ENCODE results near the gene CARD8.
"Not testable (repeated sequence)": the region's sequence is repeated elsewhere in the genome, so short reads cannot be mapped to it uniquely, and the experiment has no call there.

Gene CARD8

DNA sequence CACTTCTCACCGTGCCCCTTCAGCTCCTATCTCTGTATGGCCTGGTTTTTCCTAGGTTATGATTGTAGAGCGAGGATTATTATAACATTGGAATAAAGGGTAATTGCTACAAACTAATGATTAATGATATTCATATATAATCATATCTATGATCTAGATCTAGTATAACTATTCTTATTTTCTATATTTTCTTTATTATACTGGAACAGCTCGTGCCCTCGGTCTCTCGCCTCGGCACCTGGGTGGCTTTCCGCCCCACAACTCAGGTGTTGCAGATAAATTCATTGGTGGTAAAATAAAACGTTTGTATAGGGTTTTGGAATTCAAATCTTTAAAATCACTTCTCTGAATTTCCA is 4.6 kb upstream of the CARD8 start:
- not testable (repeated sequence) for DNase-seq (ENCODE audit: low read depth)

DNA sequence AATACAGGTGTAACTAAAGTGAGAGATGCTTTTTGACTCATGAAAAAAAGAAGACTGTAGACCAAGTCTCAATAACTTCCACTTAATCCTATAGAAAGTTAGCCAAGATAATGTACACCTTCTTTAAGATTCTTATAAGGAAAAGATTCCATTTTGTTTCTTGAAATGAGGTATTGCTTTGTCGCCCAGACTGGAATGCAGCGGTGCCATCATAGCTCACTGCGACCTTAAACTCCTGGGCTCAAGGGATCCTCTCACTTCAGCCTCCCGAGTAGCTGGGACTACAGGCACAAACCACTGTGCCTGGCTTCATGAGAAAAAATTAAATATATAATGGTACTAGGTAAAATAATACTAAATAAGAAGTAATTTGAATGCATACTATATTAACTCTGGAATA is 3.3 kb upstream of the CARD8 start:
- DNase-seq (ENCODE audit: low read depth) = not testable (repeated sequence)

DNA sequence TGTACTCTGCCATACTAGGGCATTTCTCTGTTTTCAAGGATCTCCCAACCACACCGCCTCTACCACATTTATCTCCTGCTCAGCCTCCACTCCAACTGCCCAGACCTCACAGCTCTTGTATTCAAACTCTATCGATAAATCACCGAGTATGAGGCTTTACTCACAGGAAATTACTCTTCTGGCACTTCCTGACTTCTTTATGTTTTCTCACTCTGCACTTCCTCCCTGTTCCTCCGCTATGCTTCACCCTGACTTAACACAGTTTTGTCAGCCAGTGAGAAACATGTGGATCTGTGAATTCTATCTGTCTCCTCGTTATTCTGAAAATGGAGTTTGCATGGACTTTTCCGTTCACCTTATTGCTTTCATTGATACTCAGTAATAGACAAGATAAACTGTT is 2.6 kb upstream of the CARD8 start:
- no peak for DNase-seq (ENCODE audit: low read depth)

DNA sequence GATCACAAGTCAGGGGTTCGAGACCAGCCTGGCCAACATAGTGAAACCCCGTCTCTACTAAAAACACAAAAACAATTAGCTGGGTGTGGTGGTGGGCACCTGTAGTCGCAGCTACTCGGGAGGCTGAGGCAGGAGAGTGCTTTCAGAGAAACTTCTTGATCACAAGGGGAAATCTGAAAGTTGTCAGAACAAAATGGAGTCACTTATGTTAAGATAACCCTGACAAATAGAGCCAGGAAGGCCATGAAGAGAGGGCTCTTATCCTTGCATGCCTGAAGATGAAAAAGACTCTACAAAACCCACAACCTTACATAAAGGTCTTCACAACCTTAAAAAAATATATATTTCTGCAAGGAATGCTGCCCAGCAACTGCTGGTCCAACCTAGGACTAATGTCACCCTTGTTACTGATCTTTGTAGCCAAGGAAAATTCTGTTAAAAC is 1.2 kb downstream of the CARD8 start:
- DNase-seq (ENCODE audit: low read depth) = no peak

DNA sequence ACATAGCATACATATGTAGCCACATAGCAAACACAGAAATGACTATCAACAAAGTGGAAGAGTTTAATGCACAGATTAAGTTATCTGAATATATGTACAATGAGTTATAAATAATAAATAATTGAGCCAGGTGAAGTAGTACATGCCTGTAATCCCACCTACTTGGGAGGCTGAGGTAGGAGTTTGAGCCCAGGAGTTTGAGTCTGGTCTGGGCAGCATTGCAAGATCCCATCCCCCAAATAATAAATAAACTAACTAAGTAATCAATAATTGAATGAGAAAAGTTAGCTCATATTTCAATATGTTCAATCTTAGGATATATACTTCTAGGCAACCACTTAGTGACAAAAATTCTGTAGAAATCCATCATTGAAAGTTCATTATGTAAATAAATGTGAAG is 1.7 kb downstream of the CARD8 start:
- no peak for DNase-seq (ENCODE audit: low read depth)

DNA sequence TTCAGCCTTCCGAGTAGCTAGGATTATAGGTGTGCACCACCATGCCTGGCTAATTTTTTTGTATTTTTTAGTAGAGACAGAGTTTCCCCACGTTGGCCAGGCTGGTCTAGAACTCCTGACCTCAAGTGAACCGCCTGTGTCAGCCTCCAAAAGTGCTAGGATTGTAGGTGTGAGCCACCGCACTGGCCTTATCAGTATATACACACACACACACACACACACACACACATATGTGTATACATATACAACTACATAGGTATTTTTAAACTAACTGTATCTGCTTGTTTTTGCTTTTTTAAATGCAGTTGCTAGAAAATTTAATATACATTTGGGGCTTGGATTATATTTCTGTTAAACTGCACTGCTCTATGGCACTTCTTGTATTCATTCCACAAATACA is 3.1 kb downstream of the CARD8 start:
- DNase-seq (ENCODE audit: low read depth) = no peak

DNA sequence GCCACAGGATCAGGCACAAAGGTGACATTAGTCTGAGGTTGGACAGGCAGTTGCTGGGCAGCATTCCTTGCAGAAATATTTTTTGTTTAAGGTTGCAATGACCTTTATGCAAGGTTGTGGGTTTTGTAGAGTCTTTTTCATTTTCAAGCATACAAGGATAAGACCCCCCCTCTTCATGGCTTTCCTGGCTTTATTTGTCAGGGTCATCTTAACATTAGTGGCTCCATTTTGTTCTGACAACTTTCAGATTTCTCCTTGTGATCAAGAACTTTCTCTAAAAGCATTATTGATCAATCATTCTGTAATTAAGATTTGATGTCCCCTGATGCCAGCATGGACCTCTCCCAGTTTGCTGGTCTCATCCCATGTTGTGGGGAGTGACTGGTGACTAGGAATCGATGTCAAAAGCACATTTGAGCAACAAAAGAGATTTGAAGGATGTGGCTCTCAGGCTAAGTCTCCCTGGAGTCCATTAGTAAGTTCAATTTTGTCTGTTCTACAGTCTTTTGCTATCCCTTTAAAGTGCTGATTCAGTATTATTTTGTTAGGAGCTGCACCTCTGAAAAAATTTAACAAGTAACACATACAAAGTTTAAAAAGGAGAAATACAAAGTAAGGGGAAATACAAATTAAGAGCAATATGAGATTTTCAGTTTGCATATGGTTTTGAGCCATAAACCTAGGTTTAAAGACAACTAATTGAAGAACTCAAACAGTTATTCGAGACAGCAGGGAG is 5.3 kb downstream of the CARD8 start:
- DNase-seq (ENCODE audit: low read depth) = no peak

DNA sequence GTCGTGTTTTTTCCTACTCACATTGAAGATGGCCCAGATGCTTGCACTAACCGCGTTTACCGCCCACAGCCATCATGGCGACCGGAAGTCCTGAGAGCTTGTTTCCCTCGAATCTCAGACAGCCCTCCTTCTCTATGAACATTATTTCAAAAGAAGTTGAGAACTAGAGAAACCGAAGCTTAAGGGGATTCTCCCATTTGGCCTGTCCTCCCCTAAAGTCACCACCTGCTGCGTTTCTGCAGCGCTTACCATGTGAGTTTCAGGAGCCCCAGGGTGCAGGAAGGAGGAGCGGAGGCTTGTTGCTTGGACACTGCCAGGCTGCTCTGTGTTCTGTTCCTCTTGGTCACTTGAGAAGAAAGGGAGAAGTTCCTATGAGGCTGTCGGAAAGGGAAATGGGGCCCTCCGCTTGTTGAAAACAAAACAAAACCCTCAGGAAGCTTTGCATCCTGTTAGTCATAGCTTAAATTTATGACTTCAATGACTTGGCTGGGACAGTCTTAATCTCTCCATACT is 6.2 kb downstream of the CARD8 start:
- DNase-seq (ENCODE audit: low read depth) = no peak

DNA sequence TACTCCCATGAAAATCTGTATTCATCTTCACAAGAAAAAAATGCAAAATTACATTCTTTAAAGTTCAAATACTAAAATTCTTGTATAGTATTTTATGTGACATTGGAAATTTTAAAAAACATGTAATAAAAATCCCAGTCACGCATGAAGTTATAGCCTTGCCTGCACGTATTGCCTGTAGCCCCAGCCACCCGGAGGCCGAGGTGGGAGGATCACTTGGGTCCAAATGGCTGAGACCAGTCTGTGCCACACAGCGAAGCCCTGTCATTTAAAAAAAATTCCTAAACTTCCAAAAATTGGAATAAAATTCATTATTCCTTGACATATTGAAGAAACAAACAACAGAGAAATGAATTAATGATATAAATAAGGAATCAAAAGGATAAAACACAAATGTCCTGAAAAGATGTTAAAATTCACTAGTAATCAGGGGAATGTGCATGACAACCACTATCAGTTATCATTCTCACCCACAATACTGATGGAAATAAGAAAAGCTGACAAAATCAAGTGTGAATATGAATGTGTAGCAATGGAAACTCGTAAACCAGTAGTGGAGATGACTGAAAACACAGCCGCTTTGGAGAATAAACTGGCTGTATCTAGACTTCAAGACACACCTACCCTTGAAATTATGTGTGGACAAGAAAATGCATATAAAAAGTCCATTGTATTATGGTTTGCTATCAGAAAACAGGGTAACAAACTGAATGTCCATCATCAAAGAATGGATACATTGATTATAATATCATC is 7.5 kb downstream of the CARD8 start:
- no peak for DNase-seq (ENCODE audit: low read depth)

DNA sequence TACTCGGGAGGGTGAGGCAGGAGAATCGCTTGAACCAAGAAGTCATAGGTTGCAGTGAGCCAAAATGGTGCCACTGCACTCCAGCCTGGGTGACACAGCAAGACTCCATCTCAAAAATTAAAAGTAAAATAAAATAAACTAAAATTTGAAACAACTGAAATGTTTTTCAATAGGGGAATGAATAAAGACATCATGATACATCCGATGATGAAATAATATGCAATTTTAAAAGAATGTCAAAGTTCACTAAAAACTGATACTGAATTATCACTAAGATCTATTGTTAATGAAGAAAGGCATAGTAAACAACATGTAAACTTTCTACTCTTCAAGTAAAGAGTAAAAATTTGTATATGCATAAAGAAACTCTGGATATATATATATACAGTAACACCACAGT is 8.5 kb downstream of the CARD8 start:
- DNase-seq (ENCODE audit: low read depth) = no peak

DNA sequence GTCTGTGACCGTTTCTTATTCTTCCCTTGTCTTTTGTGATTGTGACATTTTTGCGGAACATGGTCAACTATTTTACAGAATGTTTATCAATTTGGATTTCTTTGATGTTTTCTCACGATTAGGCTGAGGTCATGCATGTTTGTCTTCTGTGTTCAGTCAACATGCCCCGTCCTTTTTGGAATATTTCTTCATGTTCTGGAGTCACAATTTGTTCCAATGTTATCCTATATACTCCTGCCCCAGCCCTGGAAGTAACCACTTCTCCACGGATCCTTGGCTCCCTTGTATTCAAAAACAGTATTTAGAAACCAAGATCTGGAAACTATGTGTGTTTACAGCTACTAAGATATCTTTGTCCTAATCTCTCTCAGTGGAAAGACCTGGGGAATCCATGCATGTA is 9.6 kb downstream of the CARD8 start:
- no peak for DNase-seq (ENCODE audit: low read depth)

DNA sequence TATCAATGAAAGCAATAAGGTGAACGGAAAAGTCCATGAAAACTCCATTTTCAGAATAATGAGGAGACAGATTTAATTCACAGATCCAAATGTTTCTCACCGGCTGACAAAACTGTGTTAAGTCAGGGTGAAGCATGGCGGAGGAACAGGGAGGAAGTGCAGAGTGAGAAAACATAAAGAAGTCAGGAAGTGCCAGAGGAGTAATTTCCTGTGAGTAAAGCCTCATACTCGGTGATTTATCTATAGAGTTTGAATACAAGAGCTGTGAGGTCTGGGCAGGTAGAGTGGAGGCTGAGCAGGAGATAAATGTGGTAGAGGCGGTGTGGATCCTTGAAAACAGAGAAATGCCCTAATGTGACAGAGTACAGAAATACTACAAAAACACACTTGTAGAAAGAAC is 11.4 kb downstream of the CARD8 start:
- no peak for DNase-seq (ENCODE audit: low read depth)

DNA sequence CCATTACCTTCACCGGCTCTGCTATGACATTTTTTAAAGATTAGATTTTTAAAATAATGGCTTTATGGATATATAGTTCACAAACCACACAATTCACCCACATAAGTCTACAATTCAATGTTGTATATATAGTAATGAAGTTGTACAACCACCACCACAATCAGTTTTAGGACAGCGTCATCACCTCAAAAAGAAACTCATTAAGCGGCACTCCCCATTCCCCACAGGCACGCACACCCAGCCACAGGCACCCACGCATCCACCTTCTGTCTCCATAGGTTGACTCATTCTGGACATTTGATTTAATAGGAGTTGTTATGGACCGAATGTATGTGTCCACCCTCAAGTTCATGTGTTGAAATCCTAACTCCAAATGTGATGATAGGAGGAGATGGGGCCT is 13.9 kb downstream of the CARD8 start:
- DNase-seq (ENCODE audit: low read depth) = not testable (repeated sequence)

DNA sequence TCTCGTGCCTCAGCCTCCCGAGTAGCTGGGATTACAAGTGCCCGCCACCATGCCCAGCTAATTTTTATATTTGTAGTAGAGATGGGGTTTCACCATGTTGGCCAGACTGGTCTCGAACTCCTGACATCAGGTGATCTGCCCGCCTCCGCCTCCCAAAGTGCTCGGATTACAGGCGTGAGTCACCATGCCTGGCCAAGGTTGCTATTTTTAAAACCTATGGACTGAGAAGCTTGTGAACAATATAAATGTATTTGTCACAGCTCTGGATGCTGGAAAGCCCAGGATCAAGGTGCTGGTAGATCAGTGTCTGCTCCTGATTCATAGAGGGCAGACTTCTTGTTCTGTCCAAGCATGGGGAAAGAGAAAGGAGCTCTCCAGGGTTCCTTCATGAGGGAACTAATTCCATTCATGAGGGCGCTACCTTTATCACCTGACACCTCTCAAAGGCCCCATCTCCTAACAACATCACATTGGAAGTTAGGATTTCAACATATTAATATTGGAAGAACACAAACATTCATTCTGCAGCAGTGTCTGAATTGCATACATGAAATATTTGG is 16.1 kb downstream of the CARD8 start:
- DNase-seq (ENCODE audit: low read depth) = no peak

DNA sequence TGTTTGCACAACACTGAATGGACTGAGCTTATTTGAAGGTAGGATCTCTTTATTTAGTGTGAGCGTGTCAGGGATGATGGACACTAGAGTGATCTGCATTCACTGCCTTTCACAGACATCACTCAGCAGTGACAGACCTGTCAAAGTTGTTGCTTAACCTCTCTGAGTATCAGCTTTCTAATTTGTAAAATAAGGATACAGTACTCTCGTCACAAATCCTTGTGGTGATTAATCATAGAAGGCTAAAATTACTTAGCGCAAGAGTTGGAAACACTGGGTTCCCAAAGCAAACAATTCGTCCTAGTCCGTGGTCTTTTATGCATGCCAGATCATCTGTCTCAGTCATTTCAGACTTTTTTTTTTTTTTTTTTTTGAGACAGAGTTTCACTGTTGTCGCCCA is 16.6 kb downstream of the CARD8 start:
- DNase-seq (ENCODE audit: low read depth) = no peak

DNA sequence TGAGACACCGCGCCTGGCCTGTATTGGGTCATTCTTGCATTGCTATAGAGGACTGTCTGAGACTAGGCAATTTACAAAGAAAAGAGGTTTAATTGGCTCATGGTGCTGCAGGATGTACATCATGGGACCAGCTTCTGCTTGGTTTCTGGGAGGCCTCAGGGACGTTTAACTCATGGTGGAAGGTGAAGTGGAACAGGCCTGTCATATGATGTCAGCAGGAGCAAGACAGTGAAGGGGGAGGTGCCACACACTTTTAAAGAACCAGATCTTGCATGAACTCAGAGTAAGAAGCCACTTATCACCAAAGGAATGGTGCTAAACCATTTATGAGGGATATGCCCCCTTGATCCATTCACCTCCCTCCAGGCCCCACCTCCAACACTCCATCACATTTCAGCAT is 18.7 kb downstream of the CARD8 start:
- no peak for DNase-seq (ENCODE audit: low read depth)

DNA sequence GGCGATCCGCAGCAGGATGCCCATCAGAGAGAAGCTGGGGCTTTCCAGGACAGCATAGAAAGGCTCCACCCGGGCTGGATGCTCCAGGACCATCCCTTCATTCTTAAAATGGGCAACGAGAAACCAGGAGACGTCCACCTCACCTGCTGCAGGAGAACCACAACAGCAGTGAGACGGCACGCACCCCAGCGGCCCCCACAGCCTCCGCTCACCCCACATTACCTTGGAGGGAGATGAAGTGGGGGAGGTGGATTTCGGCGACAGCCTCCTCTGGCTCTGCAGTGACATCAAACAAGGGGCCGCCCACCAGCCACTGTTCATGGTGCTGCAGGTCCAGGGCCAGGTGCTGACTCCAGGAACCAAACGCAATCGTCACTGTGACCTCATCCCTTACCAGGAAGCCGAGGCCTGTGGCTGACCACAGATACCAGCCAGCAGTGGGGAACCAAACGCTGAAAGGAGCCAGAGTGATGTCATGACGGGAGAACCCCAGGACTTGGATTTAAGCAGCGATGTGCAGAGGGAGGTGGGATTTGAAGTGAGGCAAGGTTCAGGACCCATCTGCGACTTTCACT is 25.1 kb downstream of the CARD8 start:
- no peak for DNase-seq (ENCODE audit: low read depth)

DNA sequence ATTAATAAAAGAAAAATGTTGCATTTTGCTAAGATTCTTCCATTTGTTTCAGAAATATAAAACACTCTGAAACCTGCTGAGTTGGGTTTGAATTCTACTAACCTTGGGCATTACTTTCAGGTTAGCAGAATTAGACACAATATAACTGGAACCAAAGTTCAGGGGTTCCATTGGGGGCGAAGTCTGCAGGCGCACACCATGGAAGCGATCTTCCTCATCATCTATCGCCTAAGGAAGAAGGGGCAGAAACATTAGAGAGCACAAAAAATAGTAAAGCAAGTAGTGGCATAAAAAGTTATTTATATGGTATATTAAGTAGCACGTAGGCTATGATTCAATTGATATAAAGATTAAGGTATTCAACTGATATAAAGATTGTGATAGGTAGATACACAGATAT is 34.1 kb downstream of the CARD8 start:
- no peak for DNase-seq (ENCODE audit: low read depth)

DNA sequence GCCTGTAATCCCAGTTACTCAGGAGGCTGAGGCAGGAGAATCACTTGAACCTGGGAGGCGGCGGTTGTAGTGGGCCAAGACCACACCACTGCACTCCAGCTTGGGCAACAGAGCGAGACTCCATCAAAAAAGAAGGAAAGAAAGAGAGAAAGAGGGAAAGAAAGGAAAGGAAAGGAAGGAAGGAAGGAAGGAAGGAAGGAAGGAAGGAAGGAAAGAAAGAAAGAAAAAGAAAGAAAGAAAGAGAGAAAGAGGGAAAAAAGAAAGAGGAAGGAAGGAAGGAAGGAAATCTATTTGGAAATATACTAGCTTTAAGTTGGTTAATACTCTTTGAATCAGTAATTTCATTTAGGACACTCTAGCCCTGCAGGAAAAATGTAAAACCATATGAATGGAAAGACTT is 34.9 kb downstream of the CARD8 start:
- DNase-seq (ENCODE audit: low read depth) = not testable (repeated sequence)

DNA sequence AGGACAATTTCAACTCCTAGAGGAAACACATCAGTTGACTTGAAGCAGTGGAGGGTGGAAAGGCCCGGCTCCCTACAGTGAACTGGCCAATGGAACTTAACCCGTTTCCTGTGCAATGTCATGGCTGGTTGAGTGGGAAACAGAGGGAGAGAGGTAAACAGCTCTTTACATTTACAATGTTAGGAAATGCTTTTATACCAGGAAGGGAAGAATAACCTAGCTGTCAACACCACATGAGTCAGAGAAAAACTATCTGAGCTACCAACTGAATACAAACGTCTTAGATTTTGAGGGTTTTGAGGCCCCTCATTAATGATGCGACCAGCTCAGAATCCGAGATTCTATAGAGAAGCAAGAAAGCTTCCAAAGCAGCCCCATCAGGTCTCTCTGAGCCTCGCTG is 36.7 kb downstream of the CARD8 start:
- no peak for DNase-seq (ENCODE audit: low read depth)

DNA sequence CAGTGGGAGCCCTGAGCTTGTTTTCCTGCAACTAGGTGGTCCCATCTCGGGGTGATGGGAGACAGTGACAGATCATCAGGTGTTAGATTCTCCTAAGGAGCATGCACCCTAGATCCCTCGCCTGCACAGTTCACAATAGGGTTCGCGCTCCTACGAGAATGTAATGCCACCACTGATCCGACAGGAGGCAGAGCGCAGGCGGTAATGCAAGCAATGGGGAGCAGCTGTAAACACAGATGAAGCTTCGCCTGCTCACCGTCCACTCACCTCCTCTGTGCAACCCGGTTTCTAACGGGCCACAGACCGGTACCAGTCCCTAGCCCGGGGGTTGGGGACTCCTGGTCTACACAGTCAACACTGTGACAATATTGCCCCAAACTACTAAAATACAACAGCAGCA is 38.8 kb downstream of the CARD8 start:
- no peak for DNase-seq (ENCODE audit: low read depth)

DNA sequence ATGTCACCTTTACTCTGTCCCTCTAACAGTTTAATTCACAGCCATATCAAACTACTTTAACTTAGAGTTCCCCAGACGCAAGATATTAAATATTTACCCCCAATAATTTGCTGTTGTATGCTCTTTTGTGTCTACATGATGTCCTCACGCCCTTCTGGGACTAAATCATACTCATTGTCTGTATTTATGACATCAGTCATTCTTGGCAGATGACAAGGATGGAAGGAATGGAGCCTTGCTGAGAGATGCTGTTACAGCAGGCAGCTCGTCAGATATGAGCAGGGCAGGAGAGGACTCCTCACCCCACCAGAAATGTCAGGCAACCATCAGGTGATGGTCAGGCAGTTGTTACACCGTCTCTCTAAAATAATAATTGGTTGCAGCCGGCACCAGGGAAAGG is 41.8 kb downstream of the CARD8 start:
- DNase-seq (ENCODE audit: low read depth) = no peak

DNA sequence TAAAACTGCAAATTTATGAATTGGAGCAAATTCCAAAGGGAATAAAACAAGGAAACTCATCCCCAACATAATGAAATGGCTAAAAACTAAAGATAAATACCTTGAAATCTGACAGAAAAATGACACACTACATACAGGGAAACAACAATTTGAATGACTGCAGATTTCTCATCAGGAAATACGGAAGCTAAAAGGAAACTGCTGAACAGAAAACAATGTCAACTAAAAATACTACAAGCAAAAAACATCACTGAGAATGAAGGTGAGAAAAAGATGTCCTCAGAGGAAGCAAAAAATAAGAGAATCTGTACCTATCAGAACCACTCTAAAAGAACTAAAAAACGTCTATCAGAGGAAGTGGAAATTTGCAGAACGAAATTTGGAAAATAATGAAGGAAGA is 45.7 kb downstream of the CARD8 start:
- no peak for DNase-seq (ENCODE audit: low read depth)

All from fibroblast of the conjunctiva (primary cell).